ENCODE data around the gene RBM20. TPM values are rescaled to one million over a fixed set of nuclear protein-coding genes. Genes with fewer than 3 reads are reported as not detected.
A peak's percentile ranks its signal among the peaks of the same experiment; 100 is the strongest.

Gene RBM20
- total RNA-seq, 4 donors from 2014 or later, result 0.88 to 3.8 (median 1.9) TPM

- Histone ChIP-seq H3K9me3 (no peaks in the 10 kb centered on the region), H3K27ac (no peak overlapping the region), H3K27me3 (no peaks in the 10 kb centered on the region), H3K36me3 (no peaks in the 10 kb centered on the region), H3K4me3 (no peak overlapping the region), H3K4me1 (no peaks in the 10 kb centered on the region)
- peak; percentile 65 to 67 for DNase-seq
- intact Hi-C loops (cut with DNase I; ENCODE audit: low total_unique reads), result no loop called here
- TF ChIP-seq, protein P1, sequence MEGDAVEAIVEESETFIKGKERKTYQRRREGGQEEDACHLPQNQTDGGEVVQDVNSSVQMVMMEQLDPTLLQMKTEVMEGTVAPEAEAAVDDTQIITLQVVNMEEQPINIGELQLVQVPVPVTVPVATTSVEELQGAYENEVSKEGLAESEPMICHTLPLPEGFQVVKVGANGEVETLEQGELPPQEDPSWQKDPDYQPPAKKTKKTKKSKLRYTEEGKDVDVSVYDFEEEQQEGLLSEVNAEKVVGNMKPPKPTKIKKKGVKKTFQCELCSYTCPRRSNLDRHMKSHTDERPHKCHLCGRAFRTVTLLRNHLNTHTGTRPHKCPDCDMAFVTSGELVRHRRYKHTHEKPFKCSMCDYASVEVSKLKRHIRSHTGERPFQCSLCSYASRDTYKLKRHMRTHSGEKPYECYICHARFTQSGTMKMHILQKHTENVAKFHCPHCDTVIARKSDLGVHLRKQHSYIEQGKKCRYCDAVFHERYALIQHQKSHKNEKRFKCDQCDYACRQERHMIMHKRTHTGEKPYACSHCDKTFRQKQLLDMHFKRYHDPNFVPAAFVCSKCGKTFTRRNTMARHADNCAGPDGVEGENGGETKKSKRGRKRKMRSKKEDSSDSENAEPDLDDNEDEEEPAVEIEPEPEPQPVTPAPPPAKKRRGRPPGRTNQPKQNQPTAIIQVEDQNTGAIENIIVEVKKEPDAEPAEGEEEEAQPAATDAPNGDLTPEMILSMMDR (IDR thresholded peaks at IDR 0.05), result peak; percentile 77 to 82 (median 81)
- TF ChIP-seq POLR2A (IDR thresholded peaks at IDR 0.05), result no peak
Observed at GRCh38 chr10:110746254-110746826, 102.2 kb downstream of the RBM20 start.

- TF ChIP-seq, protein P1 (IDR thresholded peaks at IDR 0.05), result no peak
- no peak for TF ChIP-seq POLR2A (IDR thresholded peaks at IDR 0.05)
- intact Hi-C loops (cut with DNase I; ENCODE audit: low total_unique reads), result no loop called here
- Histone ChIP-seq H3K27ac (no peak overlapping the region), H3K4me1 (no peaks in the 10 kb centered on the region), H3K9me3 (no peaks in the 10 kb centered on the region), H3K36me3 (no peaks in the 10 kb centered on the region), H3K27me3 (no peaks in the 10 kb centered on the region), H3K4me3 (no peak overlapping the region)
- DNase-seq, result no peak
Observed at GRCh38 chr10:110746969-110747608, 103.0 kb downstream of the RBM20 start.

- H3K9me3 ChIP-seq, result no peaks in the 10 kb centered on the region
- no peaks in the 10 kb centered on the region for H3K4me1 ChIP-seq
- no peak overlapping the region for H3K4me3 ChIP-seq
- H3K36me3 ChIP-seq, result no peaks in the 10 kb centered on the region
- peak overlapping the region; percentile 11 to 37 for H3K27ac ChIP-seq
- TF ChIP-seq, protein P1 (IDR thresholded peaks at IDR 0.05), result no peak
- no peak for TF ChIP-seq POLR2A (IDR thresholded peaks at IDR 0.05)
- H3K27me3 ChIP-seq, result no peaks in the 10 kb centered on the region
- intact Hi-C loops (cut with DNase I; ENCODE audit: low total_unique reads), result no loop called here
- DNase-seq, result no peak
Observed at GRCh38 chr10:110747609-110748464, 103.7 kb downstream of the RBM20 start.

GRCh38 chr10:110748970-110749369 is 104.8 kb downstream of the RBM20 start:
- Histone ChIP-seq H3K27ac (no peak overlapping the region), H3K36me3 (no peaks in the 10 kb centered on the region), H3K4me1 (no peaks in the 10 kb centered on the region), H3K27me3 (no peaks in the 10 kb centered on the region), H3K4me3 (no peak overlapping the region), H3K9me3 (no peaks in the 10 kb centered on the region)
- no peak for TF ChIP-seq POLR2A (IDR thresholded peaks at IDR 0.05)
- TF ChIP-seq, protein P1 (IDR thresholded peaks at IDR 0.05), result no peak
- intact Hi-C loops (cut with DNase I; ENCODE audit: low total_unique reads), result no loop called here
- no peak for DNase-seq

DNA sequence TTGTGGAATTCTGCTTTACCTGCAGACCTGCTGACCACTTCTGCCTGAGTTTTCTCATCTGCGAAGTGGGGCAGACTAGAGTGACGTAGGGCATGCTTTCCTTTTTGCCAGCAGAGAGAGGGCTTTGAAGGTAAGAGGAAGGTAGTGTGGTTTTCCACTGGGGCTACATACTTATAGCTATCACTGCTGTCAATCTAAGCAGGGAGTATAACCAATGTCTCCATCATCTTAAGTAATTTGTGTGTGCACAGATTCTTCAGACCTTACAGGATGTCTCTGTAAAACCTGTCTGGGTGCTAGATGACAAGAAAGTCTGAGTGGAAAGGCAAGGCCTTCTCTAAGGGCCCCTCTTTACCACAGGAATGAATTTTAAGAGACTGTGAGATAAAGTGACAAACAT is 106.8 kb downstream of the RBM20 start:
- no peaks in the 10 kb centered on the region for H3K27me3 ChIP-seq
- H3K27ac ChIP-seq, result no peak overlapping the region
- no peaks in the 10 kb centered on the region for H3K4me1 ChIP-seq
- no peak overlapping the region for H3K4me3 ChIP-seq
- TF ChIP-seq, protein P1 (IDR thresholded peaks at IDR 0.05), result no peak
- TF ChIP-seq POLR2A (IDR thresholded peaks at IDR 0.05), result no peak
- no peak for DNase-seq
- no peaks in the 10 kb centered on the region for H3K9me3 ChIP-seq
- no peaks in the 10 kb centered on the region for H3K36me3 ChIP-seq
- intact Hi-C loops (cut with DNase I; ENCODE audit: low total_unique reads), result no loop called here

All from uterus (tissue), 4 donors.